22Rv1 (cell line): ENCODE measurements around the gene SRXN1.

Experiments
- ZFX ChIP-seq: fragments of 450-650 bp; IDR thresholded peaks from 2 replicates; pipeline ENCODE4 v1.6.1; 2017; ENCODE audit warnings: antibody characterized with exemption, borderline replicate concordance
- TF ChIP-seq, protein P1 (sequence below): fragments of 450-650 bp; IDR thresholded peaks from 2 replicates; pipeline ENCODE4 v1.5.1; 2017; ENCODE audit warnings: mild to moderate bottlenecking

- TF ChIP-seq, protein P1, sequence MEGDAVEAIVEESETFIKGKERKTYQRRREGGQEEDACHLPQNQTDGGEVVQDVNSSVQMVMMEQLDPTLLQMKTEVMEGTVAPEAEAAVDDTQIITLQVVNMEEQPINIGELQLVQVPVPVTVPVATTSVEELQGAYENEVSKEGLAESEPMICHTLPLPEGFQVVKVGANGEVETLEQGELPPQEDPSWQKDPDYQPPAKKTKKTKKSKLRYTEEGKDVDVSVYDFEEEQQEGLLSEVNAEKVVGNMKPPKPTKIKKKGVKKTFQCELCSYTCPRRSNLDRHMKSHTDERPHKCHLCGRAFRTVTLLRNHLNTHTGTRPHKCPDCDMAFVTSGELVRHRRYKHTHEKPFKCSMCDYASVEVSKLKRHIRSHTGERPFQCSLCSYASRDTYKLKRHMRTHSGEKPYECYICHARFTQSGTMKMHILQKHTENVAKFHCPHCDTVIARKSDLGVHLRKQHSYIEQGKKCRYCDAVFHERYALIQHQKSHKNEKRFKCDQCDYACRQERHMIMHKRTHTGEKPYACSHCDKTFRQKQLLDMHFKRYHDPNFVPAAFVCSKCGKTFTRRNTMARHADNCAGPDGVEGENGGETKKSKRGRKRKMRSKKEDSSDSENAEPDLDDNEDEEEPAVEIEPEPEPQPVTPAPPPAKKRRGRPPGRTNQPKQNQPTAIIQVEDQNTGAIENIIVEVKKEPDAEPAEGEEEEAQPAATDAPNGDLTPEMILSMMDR, result no peak
- no peak for TF ChIP-seq ZFX
Observed at GRCh38 chr20:610130-611046, 42.6 kb downstream of the SRXN1 start, which contains the start of gene TCF15.
